ENCODE measurements around the gene PTGIR.
A peak's percentile ranks its signal among the peaks of the same experiment; 100 is the strongest.

PTGIR gene

GRCh38 chr19:46600384-46601317 is 24.2 kb downstream of the PTGIR start:
- DNase-seq (ENCODE audit: low spot score): peak; percentile 94

GRCh38 chr19:46599716-46600373 is 25.0 kb downstream of the PTGIR start:
- no peak for DNase-seq (ENCODE audit: low spot score)

- no peak for DNase-seq (ENCODE audit: low spot score)
Observed at GRCh38 chr19:46598372-46598917, 26.4 kb downstream of the PTGIR start.

GRCh38 chr19:46596008-46596407 is 28.9 kb downstream of the PTGIR start:
- no peak for DNase-seq (ENCODE audit: low spot score)

GRCh38 chr19:46591870-46592269 is 33.0 kb downstream of the PTGIR start:
- no peak for DNase-seq (ENCODE audit: low spot score)

- DNase-seq (ENCODE audit: low spot score): no peak
Observed at GRCh38 chr19:46591254-46591653, 33.6 kb downstream of the PTGIR start.

GRCh38 chr19:46587861-46588260 is 37.0 kb downstream of the PTGIR start:
- no peak for DNase-seq (ENCODE audit: low spot score)

- no peak for DNase-seq (ENCODE audit: low spot score)
Observed at GRCh38 chr19:46586294-46586693, 38.6 kb downstream of the PTGIR start.

- DNase-seq (ENCODE audit: low spot score): no peak
Observed at GRCh38 chr19:46585539-46585938, 39.4 kb downstream of the PTGIR start.

GRCh38 chr19:46580247-46580646 is 44.6 kb downstream of the PTGIR start:
- no peak for DNase-seq (ENCODE audit: low spot score)

- no peak for DNase-seq (ENCODE audit: low spot score)
Observed at GRCh38 chr19:46579361-46579879, 45.5 kb downstream of the PTGIR start.

- no peak for DNase-seq (ENCODE audit: low spot score)
Observed at GRCh38 chr19:46578450-46578849, 46.4 kb downstream of the PTGIR start.

- DNase-seq (ENCODE audit: low spot score): no peak
Observed at GRCh38 chr19:46574533-46574932, 50.4 kb downstream of the PTGIR start.

- DNase-seq (ENCODE audit: low spot score): no peak
Observed at GRCh38 chr19:46573679-46574498, 51.0 kb downstream of the PTGIR start.

GRCh38 chr19:46571495-46571894 is 53.4 kb downstream of the PTGIR start:
- DNase-seq (ENCODE audit: low spot score): peak; percentile 49
